HG03354 (cell line): ENCODE measurements around the gene PYGO2.
A peak's percentile ranks its signal among the peaks of the same experiment; 100 is the strongest.
"Not testable (repeated sequence)": the region's sequence is repeated elsewhere in the genome, so short reads cannot be mapped to it uniquely, and the experiment has no call there.

Source experiments
- ATAC-seq: cut with Tn5 transposase; IDR thresholded peaks from one replicate; pipeline ENCODE4 v1.9.1; 2021; ENCODE audit warnings: mild to moderate bottlenecking; ENCODE audit not compliant: unreplicated experiment, poor library complexity, severe bottlenecking

PYGO2 gene

DNA sequence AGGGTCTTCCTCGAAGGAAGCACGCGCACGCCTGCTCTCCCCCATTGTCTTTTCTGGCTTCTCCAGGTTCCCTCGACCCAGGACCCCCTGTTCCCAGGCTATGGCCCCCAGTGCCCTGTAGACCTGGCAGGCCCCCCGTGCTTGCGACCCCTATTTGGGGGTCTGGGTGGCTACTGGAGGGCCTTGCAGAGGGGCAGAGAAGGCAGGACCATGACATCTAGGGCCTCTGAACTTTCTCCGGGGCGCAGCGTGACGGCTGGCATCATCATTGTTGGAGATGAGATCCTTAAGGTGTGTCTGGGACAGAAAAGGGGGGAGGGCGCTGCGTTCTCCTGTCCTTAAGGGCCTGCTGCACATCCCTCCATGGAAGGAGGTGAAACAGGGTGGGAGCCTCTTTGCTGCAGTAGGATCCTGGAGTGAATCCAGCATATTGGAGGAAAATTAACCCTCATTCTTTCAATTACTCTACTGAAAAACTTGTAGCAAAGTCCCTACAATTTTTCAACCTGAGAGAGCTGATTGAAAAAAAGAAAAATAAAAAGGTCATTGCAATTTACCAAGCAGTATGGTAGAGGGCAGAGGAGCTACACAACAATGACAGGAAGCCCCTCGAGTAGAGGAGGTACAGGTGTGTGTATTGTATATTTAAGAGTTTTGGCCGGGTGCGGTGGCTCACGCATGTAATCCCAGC, 22.3 kb upstream of the PYGO2 start:
- ATAC-seq, result no peak

DNA sequence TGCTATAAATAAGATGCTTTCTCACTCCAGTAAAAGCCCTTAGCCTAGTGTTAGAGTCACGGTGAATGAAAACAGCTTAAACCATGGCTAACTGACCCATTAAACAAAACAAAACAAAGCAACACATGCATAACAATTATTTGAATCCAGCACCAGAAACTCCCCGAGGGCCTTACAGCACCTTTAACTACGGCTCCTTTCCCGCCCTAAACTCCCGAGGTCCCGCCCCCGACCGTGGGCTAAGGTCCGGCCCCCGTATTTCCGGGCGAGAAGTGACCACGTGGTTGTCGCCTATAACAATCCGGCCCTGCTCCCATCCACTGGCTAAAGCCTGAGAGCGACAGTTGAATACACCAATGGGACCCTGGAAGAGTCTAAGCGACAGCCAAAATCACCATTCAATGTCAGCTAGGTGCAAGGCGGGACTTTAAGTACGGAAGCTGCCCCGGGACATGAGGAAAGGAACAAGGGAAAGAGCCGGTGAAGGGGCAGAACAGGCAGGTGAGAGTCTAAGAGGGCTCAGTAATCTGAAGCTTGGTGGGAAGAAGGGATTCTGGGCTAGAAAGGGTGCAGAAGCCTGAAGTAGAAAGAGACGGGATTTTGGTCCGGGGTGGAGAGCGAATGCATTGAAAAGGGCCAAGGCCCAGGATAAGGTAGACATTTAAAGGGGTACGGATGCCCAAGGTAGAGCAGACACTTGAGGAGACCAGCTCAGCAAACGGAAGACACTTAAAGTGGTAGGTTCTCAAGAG, 21.5 kb upstream of the PYGO2 start, which contains the start of gene FLAD1:
Gene FLAD1, plus strand, starts transcription at position 448 of the 752 bp plus-strand sequence. CDS start 351 bp downstream, outside the sequence.
- peak; percentile 97 for ATAC-seq

DNA sequence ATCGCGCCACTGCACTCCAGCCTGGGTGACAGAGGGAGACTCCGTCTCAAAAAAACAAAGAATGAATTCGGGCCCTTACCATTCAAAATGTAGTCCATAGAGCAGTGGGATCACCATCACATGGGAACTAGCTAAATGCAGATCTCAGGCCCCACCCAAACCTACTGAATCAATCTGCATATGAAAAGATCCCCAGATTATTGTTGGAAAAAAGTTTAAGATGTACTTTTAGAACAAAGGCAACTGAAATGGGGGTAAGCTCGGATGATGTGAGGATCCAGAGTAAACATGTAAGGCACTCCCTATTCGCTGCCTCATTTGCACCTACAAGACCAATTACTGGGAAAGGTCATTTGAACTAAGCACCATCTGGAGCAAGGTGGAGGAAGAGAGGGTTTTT, 20.8 kb upstream of the PYGO2 start:
- no peak for ATAC-seq

DNA sequence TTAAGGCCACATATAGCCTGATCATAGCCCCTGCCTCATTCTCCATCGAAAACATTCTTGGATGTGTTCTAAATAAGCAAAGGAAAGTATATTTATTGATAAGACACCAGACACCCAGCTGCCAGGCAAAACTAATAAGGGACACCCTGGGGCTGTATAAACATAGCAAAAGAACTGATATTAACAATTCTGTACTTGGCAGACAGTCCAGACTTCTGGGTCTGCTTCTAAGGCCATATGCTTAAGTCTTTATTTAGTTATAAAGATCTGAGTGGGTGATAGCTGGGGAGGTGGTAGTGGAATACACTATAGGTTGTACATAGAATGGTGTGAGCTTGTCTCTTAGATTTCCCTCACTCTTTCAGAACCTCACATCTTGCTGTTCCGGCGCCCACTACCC, 16.8 kb upstream of the PYGO2 start:
- ATAC-seq, result no peak

- not testable (repeated sequence) for ATAC-seq
These were observed 16.2 kb upstream of the PYGO2 start for GRCh38 chr1:154977762-154978161.

DNA sequence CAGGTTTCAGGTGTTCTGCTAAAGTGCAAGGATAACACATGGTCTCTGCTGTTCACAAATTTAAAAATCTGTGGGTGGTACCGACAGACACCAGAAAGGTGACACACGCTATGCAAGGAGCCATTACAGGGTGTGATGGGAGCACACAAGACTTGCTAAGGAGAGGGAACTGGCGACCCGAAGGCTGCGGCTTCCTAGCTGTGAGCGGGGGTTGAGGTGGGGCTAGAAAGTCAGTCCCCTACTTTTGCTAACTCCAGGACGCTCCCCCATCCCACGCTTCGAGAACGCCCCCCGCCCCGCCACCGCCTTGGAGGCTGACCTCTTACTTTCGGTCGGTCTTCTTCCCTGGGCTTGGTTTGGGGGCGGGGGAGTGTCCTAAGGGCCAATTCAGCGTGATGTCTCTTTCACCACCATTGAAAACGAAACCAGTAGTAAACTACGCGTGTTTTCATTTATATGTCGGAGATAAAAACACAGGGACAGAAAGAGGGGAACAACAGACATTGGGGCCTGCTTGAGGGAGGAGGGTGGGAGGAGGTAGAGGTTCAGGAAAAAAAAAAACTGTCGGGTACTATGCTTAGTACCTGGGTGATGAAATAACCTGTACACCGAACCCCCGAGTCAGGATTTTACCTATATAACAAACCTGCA, 14.0 kb upstream of the PYGO2 start:
- no peak for ATAC-seq

DNA sequence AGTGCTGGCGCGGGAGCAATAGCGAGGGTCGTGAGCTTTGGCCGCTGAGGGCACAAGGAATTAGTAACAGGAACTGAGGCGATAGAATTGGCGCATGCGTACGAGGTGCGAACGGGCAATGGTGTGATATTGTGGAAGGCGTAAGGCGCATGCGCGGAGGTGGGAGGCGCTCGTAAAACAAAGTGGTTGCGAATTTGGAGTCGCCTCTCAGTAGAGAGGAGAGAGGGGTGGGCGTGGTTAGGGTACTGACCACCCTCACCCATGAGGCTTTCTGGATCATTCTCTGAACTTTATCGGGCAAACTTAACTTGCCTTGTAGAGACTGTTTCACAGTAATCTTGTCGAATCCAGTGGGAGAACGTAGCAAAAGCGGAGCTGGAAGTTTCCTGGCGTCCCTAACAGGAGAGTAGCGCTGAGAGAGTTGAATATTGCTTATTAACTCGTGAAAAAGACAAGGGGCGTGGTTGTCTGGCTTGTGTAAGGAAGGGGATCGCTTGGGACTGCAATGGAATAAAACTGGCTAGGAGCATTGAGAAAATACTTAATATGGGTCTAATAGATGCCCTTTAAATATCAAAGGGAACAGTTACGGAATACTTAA, 13.3 kb upstream of the PYGO2 start:
- ATAC-seq, result peak; percentile 50

DNA sequence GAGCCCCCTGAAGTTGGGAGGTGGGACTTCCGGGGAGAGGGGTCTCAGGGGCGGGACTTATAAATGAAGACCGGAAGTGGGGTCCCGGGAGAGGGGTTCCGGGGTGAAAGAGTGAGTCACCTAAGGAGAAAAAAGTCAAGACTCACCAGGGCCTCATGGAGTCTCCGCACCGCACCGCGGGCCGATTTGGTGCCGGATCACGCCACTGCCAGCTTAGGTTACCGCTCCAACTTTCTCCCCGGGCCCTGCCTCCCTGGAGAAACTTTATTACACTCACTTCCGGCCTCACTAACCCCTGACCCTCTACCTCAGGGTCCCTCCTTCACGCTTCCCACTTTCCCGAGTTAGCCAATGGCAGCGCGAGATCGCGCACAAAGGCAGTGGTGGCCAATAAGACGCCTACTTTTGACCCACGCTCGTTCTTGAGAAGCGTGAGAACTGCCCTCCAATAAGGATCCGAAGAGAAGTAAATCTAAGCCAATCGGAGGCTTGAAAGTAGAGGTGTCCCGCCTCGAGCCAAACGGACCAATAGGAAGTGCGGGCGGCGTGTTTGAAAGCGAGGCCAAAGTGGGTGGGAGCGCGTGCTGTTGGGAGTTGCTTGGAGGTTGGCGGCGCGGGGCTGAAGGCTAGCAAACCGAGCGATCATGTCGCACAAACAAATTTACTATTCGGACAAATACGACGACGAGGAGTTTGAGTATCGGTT, 12.7 kb upstream of the PYGO2 start, which contains the start of gene CKS1B:
Gene CKS1B, plus strand, starts transcription at position 580 of the 706 bp plus-strand sequence. Its CDS starts 65 bp downstream, at position 645.
- peak; percentile 77 for ATAC-seq

DNA sequence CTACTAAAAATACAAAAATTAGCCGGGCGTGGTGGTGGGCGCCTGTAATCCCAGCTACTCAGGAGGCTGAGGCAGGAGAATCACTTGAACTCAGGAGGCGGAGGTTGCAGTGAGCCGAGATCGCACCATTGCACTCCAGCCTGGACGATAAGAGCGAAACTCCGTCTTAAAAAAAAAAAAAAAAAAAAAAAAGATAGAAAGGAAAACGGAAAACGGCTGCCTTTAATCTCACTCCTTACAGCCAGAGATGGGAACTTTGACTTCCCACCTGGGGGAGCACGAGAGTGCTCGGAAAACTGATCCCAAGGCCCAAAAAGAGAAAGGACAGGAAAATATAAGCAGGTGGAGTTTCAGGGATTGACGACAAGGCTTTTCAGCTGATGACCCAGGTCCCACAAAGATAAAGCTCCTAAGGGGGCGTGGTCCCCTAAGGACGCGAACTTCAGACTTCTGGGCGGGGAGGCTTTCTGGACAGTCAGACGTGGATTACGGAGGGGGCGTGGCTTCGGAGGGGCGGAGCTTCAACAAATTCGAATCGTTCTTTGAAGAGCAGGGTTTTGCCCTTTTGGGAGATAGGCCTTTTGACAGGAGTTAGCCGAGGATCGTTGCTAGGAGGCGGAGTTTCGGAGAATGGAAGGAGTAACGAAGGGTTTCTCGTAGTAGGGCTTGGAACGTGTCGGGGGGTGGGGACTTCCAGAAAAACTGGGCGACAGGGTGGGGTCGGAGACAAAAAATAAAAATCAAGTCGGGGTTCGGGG, 11.9 kb upstream of the PYGO2 start:
- peak; percentile 22 for ATAC-seq

DNA sequence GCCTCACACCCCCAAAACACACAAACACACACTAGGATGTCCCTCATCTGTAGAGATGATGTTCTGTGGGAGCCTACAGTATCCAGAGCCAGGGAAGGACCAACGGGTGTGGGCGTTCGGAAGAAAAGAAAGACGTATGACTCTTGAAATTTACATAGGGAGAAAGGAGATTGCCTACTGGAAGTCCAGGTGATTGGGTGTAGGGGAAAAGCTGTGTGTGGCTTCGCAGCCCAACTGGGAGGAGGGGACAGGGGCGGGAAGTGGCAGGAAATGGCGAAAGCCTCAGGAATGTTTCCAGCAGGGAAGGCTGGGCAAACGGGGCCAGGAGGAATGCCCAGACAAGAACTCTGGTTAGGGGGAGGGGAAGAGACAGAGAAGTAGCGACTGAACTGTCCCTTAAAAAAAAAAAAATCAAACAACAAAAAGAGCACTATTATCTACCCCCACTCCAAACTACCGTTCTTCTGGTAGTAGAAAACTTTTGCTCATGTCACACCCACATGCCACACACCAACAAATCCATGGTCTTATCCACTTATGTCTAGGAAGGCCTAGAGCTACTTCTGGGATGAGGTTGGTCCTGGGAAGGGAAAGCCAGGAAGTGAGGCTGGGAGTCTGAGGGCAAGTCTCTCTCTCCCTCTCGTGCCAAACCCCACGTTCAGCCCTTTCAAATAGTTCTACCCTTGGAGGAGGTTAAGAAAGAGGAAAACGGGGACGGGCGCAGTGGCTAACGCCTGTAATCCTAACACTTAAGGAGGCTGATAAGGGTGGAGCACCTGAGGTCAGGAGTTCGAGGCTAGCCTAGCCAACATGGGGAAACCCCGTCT, 11.1 kb upstream of the PYGO2 start:
- ATAC-seq, result no peak

DNA sequence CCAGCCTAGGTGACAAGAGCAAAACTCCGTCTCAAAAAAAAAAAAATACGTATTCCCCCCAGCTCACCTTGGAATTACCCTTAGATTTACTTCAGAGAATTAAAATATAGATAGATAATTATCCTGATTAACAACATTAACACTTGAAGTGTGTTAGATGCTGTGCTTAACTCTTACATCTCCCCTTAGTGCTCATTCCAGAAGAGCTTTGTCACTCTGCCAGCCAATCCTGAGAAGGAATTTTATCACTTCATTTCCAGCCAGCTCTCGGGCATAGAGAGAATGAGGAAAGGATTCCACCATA, 10.6 kb upstream of the PYGO2 start:
- ATAC-seq, result no peak

DNA sequence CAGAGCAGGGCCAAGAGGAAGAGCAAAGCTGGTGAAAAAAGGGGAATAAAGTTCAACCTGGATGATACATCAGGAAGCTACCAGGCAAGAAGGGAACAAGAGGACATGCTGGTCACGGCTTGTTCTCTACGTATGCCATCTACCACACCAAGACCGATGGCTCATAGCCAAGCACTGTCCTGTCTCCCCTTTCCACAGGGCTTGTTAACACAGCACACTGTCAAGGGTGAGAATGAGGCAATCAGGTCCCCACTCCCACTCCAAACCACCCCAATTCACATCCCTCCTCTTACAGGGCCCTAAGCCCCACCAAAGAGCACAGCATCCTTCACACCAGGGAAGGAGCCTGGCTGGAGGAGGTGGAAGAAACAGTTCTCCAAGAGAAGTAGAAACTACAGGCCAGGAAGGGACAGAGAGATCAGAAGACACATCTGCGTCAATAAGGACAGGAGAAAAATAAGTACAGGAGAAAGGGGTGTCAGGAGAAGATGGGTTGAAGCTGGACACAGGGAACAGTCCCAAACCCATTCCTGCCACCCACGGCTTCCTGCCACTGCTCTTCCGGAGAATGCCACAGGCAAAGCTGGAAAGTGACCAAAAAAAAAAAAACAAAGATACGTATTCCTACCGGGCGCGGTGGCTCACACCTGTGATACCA, 9.9 kb upstream of the PYGO2 start:
- no peak for ATAC-seq

GRCh38 chr1:154970631-154971340, 9.2 kb upstream of the PYGO2 start, which contains the start of gene SHC1:
SHC1 (minus strand) TSS chr1:154970747; CDS start chr1:154970526, 221 bp downstream.
- ATAC-seq, result peak; percentile 27

GRCh38 chr1:154969860-154970452, 8.4 kb upstream of the PYGO2 start:
- no peak for ATAC-seq

- no peak for ATAC-seq
These were observed 7.7 kb upstream of the PYGO2 start for GRCh38 chr1:154969246-154969645.

DNA sequence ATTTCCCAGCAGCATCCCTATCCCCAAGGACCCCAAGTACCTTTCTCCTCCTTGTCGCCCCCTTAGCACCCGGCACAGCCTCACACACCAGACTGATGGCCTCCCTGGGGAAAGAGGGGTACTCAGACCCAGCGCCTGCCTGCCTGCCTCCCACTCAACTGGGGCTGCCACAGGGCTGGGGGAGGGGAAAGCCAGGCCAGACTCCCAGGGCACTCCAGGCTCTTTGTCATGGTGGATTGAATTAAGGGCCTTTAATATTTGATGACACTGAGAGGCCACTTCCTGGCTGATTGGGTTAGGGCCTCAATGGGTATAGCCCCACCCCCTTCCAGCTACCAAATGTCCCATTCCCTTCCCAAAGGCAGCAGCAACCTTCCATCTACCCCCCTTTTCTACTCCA, 7.1 kb upstream of the PYGO2 start:
- ATAC-seq, result no peak
